ENCODE results near the gene HLCS.
A peak's percentile ranks its signal among the peaks of the same experiment; 100 is the strongest.

The HLCS gene

GRCh38 chr21:36835383-36835795 lies 131.1 kb downstream of the HLCS start (continued):
- TF ChIP-seq, protein P1, sequence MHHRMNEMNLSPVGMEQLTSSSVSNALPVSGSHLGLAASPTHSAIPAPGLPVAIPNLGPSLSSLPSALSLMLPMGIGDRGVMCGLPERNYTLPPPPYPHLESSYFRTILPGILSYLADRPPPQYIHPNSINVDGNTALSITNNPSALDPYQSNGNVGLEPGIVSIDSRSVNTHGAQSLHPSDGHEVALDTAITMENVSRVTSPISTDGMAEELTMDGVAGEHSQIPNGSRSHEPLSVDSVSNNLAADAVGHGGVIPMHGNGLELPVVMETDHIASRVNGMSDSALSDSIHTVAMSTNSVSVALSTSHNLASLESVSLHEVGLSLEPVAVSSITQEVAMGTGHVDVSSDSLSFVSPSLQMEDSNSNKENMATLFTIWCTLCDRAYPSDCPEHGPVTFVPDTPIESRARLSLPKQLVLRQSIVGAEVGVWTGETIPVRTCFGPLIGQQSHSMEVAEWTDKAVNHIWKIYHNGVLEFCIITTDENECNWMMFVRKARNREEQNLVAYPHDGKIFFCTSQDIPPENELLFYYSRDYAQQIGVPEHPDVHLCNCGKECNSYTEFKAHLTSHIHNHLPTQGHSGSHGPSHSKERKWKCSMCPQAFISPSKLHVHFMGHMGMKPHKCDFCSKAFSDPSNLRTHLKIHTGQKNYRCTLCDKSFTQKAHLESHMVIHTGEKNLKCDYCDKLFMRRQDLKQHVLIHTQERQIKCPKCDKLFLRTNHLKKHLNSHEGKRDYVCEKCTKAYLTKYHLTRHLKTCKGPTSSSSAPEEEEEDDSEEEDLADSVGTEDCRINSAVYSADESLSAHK (tag by site-specific recombination; IDR thresholded peaks at IDR 0.05) = no peak
- TF ChIP-seq, protein P2, sequence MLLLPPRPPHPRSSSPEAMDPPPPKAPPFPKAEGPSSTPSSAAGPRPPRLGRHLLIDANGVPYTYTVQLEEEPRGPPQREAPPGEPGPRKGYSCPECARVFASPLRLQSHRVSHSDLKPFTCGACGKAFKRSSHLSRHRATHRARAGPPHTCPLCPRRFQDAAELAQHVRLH (tag by site-specific recombination; IDR thresholded peaks at IDR 0.05) = no peak
- TF ChIP-seq KLF8 (tag by site-specific recombination; IDR thresholded peaks at IDR 0.05) (no peak), ZNF768 (tag by site-specific recombination; IDR thresholded peaks at IDR 0.05) (no peak), ZNF561 (tag by site-specific recombination; IDR thresholded peaks at IDR 0.05; ENCODE audit: borderline replicate concordance) (no peak; the same call in none of the 2 replicates), MZF1 (tag by site-specific recombination; IDR thresholded peaks at IDR 0.05; ENCODE audit: borderline replicate concordance) (no peak), ZNF626 (tag by site-specific recombination; IDR thresholded peaks at IDR 0.05) (no peak), ZNF426 (tag by site-specific recombination; IDR thresholded peaks at IDR 0.05) (no peak), ZSCAN30 (tag by site-specific recombination; IDR thresholded peaks at IDR 0.05) (no peak), ZNF596 (tag by site-specific recombination; IDR thresholded peaks at IDR 0.05) (no peak), ZNF555 (tag by site-specific recombination; conservative IDR thresholded peaks at IDR 0.05) (no peak), SCRT1 (tag by site-specific recombination; IDR thresholded peaks at IDR 0.05; ENCODE audit: borderline replicate concordance) (no peak), ZNF132 (tag by site-specific recombination; IDR thresholded peaks at IDR 0.05; ENCODE audit: borderline replicate concordance) (no peak), ZNF335 (tag by site-specific recombination; conservative IDR thresholded peaks at IDR 0.05) (0 out of 2 replicates have a peak, but pooled peaks have one; percentile 14), ZNF600 (tag by site-specific recombination; IDR thresholded peaks at IDR 0.05) (peak; percentile 89), ZNF175 (tag by site-specific recombination; IDR thresholded peaks at IDR 0.05) (no peak), OSR2 (tag by site-specific recombination; IDR thresholded peaks at IDR 0.05) (peak; percentile 94), ZNF664 (tag by site-specific recombination; IDR thresholded peaks at IDR 0.05) (no peak), ZNF621 (tag by site-specific recombination; IDR thresholded peaks at IDR 0.05) (no peak), KLF9 (tag by site-specific recombination; IDR thresholded peaks at IDR 0.05; ENCODE audit: low read depth) (peak; percentile 29; the same call in 1 of the 2 replicates), ZNF10 (tag by site-specific recombination; IDR thresholded peaks at IDR 0.05) (no peak; the same call in 1 of the 2 replicates), KLF1 (tag by site-specific recombination; IDR thresholded peaks at IDR 0.05) (peak; percentile 84), GFI1B (tag by site-specific recombination; IDR thresholded peaks at IDR 0.05) (no peak), ZNF112 (tag by site-specific recombination; IDR thresholded peaks at IDR 0.05) (no peak), KLF10 (tag by site-specific recombination; IDR thresholded peaks at IDR 0.05) (peak; percentile 96), ZNF366 (tag by site-specific recombination; conservative IDR thresholded peaks at IDR 0.05) (no peak), GLI2 (tag by site-specific recombination; IDR thresholded peaks at IDR 0.05; ENCODE audit: borderline replicate concordance, low read depth) (no peak), TCF7L2 (IDR thresholded peaks at IDR 0.05; ENCODE audit: borderline replicate concordance, low read depth, low read length) (no peak)
- TF ChIP-seq, protein P3, sequence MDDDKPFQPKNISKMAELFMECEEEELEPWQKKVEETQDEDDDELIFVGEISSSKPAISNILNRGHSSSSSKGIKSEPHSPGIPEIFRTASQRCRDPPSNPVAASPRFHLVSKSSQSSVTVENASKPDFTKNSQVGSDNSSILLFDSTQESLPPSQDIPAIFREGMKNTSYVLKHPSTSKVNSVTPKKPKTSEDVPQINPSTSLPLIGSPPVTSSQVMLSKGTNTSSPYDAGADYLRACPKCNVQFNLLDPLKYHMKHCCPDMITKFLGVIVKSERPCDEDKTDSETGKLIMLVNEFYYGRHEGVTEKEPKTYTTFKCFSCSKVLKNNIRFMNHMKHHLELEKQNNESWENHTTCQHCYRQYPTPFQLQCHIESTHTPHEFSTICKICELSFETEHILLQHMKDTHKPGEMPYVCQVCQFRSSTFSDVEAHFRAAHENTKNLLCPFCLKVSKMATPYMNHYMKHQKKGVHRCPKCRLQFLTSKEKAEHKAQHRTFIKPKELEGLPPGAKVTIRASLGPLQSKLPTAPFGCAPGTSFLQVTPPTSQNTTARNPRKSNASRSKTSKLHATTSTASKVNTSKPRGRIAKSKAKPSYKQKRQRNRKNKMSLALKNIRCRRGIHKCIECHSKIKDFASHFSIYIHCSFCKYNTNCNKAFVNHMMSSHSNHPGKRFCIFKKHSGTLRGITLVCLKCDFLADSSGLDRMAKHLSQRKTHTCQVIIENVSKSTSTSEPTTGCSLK (tag by site-specific recombination; IDR thresholded peaks at IDR 0.05) = no peak
- TF ChIP-seq, protein P4, sequence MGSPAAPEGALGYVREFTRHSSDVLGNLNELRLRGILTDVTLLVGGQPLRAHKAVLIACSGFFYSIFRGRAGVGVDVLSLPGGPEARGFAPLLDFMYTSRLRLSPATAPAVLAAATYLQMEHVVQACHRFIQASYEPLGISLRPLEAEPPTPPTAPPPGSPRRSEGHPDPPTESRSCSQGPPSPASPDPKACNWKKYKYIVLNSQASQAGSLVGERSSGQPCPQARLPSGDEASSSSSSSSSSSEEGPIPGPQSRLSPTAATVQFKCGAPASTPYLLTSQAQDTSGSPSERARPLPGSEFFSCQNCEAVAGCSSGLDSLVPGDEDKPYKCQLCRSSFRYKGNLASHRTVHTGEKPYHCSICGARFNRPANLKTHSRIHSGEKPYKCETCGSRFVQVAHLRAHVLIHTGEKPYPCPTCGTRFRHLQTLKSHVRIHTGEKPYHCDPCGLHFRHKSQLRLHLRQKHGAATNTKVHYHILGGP (tag by site-specific recombination; IDR thresholded peaks at IDR 0.05) = no peak
- TF ChIP-seq, protein P5, sequence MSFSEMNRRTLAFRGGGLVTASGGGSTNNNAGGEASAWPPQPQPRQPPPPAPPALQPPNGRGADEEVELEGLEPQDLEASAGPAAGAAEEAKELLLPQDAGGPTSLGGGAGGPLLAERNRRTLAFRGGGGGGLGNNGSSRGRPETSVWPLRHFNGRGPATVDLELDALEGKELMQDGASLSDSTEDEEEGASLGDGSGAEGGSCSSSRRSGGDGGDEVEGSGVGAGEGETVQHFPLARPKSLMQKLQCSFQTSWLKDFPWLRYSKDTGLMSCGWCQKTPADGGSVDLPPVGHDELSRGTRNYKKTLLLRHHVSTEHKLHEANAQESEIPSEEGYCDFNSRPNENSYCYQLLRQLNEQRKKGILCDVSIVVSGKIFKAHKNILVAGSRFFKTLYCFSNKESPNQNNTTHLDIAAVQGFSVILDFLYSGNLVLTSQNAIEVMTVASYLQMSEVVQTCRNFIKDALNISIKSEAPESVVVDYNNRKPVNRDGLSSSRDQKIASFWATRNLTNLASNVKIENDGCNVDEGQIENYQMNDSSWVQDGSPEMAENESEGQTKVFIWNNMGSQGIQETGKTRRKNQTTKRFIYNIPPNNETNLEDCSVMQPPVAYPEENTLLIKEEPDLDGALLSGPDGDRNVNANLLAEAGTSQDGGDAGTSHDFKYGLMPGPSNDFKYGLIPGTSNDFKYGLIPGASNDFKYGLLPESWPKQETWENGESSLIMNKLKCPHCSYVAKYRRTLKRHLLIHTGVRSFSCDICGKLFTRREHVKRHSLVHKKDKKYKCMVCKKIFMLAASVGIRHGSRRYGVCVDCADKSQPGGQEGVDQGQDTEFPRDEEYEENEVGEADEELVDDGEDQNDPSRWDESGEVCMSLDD (tag by site-specific recombination; IDR thresholded peaks at IDR 0.05) = no peak
- TF ChIP-seq, protein P6, sequence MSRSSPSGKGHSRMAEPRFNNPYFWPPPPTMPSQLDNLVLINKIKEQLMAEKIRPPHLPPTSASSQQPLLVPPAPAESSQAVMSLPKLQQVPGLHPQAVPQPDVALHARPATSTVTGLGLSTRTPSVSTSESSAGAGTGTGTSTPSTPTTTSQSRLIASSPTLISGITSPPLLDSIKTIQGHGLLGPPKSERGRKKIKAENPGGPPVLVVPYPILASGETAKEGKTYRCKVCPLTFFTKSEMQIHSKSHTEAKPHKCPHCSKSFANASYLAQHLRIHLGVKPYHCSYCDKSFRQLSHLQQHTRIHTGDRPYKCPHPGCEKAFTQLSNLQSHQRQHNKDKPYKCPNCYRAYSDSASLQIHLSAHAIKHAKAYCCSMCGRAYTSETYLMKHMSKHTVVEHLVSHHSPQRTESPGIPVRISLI (tag by site-specific recombination; IDR thresholded peaks at IDR 0.05) = no peak
